Loucy (cell line): ENCODE results near the gene TGM2.

Experiments used
- H2AFZ ChIP-seq: fragments of 200-600 bp; sonication (generic); 2 replicates; pipeline ENCODE4 v1.6.0; 2016; ENCODE audit warnings: antibody characterized with exemption, mild to moderate bottlenecking, low read length, moderate library complexity
- H3F3A ChIP-seq: fragments of 200-600 bp; 2 replicates; pipeline ENCODE4 v1.6.0; 2016; ENCODE audit warnings: antibody characterized with exemption, low read depth, mild to moderate bottlenecking
- H3K27me3 ChIP-seq: fragments of 200-600 bp; sonication (generic); 2 replicates; pipeline ENCODE4 v1.6.1; 2014; ENCODE audit warnings: low read length, mild to moderate bottlenecking; ENCODE audit not compliant: insufficient read depth, poor library complexity, severe bottlenecking
- H3K36me3 ChIP-seq: fragments of 200-600 bp; sonication (generic); 2 replicates; pipeline ENCODE4 v1.6.1; 2016; ENCODE audit warnings: low read length; ENCODE audit not compliant: insufficient read depth
- H3K4me1 ChIP-seq: fragments of 200-600 bp; sonication (generic); 2 replicates; pipeline ENCODE4 v1.5.1; 2014; ENCODE audit warnings: low read length, mild to moderate bottlenecking; ENCODE audit not compliant: insufficient read depth, poor library complexity, severe bottlenecking
- H3K4me2 ChIP-seq: fragments of 200-600 bp; sonication (generic); 2 replicates; pipeline ENCODE4 v1.6.0; 2014; ENCODE audit warnings: antibody characterized with exemption, low read length, low read depth, mild to moderate bottlenecking; ENCODE audit not compliant: poor library complexity, severe bottlenecking
- H3K4me3 ChIP-seq: fragments of 200-600 bp; sonication (generic); 2 replicates; pipeline ENCODE4 v1.5.1; 2014; ENCODE audit warnings: low read length, mild to moderate bottlenecking, mixed read lengths; ENCODE audit not compliant: poor library complexity, severe bottlenecking
- H3K79me2 ChIP-seq: fragments of 200-600 bp; sonication (generic); 2 replicates; pipeline ENCODE4 v1.6.1; 2014; ENCODE audit warnings: low read length; ENCODE audit not compliant: insufficient read depth
- H3K9ac ChIP-seq: fragments of 200-600 bp; sonication (generic); 2 replicates; pipeline ENCODE4 v1.6.0; 2014; ENCODE audit warnings: mild to moderate bottlenecking, low read depth, low read length, moderate library complexity; ENCODE audit not compliant: poor library complexity, severe bottlenecking
- H3K9me2 ChIP-seq: fragments of 200-600 bp; sonication (generic); replicated peaks from 2 replicates; pipeline ENCODE4 v1.6.1; 2016; ENCODE audit warnings: low read depth, low read length, mixed read lengths
- H3K9me3 ChIP-seq: fragments of 200-600 bp; sonication (generic); 2 replicates; pipeline ENCODE4 v1.6.1; 2014; ENCODE audit warnings: mild to moderate bottlenecking, antibody characterized with exemption, low read length, low read depth; ENCODE audit not compliant: insufficient read depth
- H4K20me1 ChIP-seq: fragments of 200-600 bp; sonication (generic); 2 replicates; pipeline ENCODE4 v1.6.0; 2014; ENCODE audit warnings: antibody characterized with exemption, low read length, mild to moderate bottlenecking; ENCODE audit not compliant: insufficient read depth, poor library complexity, severe bottlenecking
- CTCF ChIP-seq: fragments of 200-600 bp; sonication (generic); conservative IDR thresholded peaks from 2 replicates; pipeline ENCODE4 v1.5.1; 2014; ENCODE audit warnings: mild to moderate bottlenecking, antibody characterized with exemption, low read length
- EZH2phosphoT487 ChIP-seq: fragments of 200-600 bp; IDR thresholded peaks from 2 replicates; pipeline ENCODE4 v1.6.1; 2018; ENCODE audit warnings: antibody characterized with exemption, mild to moderate bottlenecking, moderate library complexity, borderline replicate concordance

Gene TGM2

GRCh38 chr20:38187517-38187916 is 22.4 kb upstream of the TGM2 start:
- no peaks in the 10 kb centered on the region for H3K79me2 ChIP-seq
- H3K9me2 ChIP-seq: no peaks in the 10 kb centered on the region
- no peak overlapping the region for H3K4me3 ChIP-seq
- no peaks in the 10 kb centered on the region for H3F3A ChIP-seq
- no peaks in the 10 kb centered on the region for H3K9me3 ChIP-seq
- H3K4me1 ChIP-seq: no peaks in the 10 kb centered on the region
- no peaks in the 10 kb centered on the region for H3K27me3 ChIP-seq
- no peak overlapping the region for H2AFZ ChIP-seq
- H3K4me2 ChIP-seq: no peak overlapping the region
- no peak overlapping the region for H3K9ac ChIP-seq
- TF ChIP-seq EZH2phosphoT487 (no peak), CTCF (no peak)
- no peaks in the 10 kb centered on the region for H3K36me3 ChIP-seq
- no peaks in the 10 kb centered on the region for H4K20me1 ChIP-seq

GRCh38 chr20:38186788-38187221 is 21.7 kb upstream of the TGM2 start:
- H3K9me2 ChIP-seq: no peaks in the 10 kb centered on the region
- no peak overlapping the region for H3K4me2 ChIP-seq
- no peaks in the 10 kb centered on the region for H3K4me1 ChIP-seq
- no peak overlapping the region for H3K9ac ChIP-seq
- H4K20me1 ChIP-seq: no peaks in the 10 kb centered on the region
- no peaks in the 10 kb centered on the region for H3F3A ChIP-seq
- H3K27me3 ChIP-seq: no peaks in the 10 kb centered on the region
- H3K9me3 ChIP-seq: no peaks in the 10 kb centered on the region
- no peak overlapping the region for H2AFZ ChIP-seq
- H3K79me2 ChIP-seq: no peaks in the 10 kb centered on the region
- no peak overlapping the region for H3K4me3 ChIP-seq
- TF ChIP-seq CTCF: no peak
- no peak for TF ChIP-seq EZH2phosphoT487
- H3K36me3 ChIP-seq: no peaks in the 10 kb centered on the region

GRCh38 chr20:38184101-38184500 is 19.0 kb upstream of the TGM2 start:
- Histone ChIP-seq H3K4me2 (no peak overlapping the region), H3K9me2 (no peaks in the 10 kb centered on the region), H3K36me3 (no peaks in the 10 kb centered on the region), H3F3A (no peaks in the 10 kb centered on the region), H3K9ac (no peak overlapping the region), H3K79me2 (no peaks in the 10 kb centered on the region), H3K9me3 (no peaks in the 10 kb centered on the region), H3K27me3 (no peaks in the 10 kb centered on the region), H3K4me1 (no peaks in the 10 kb centered on the region), H3K4me3 (no peak overlapping the region), H4K20me1 (no peaks in the 10 kb centered on the region), H2AFZ (no peak overlapping the region)
- TF ChIP-seq EZH2phosphoT487 (no peak), CTCF (no peak)
